Measurements from ENCODE around the gene ADO.

Gene ADO

DNA sequence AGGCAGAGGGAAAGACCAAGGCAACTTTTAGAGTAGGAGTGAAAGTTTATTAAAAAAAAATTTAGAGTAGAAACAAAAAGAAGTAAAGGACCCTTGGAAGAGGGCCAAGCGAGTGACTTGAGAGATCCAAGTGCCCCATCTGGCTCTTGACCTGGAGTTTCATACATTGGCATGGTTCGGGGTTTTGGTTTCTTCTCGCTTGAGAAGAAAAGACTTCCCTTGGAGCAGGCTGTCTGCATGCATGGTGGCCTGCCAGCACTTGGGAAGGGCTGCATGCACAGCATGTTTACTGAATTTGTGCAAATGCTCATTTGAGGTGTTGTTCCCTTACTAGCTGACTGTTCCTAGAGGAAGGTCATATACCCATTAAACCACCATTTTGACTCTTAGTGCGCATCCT, 8.8 kb upstream of the ADO start:
- Histone ChIP-seq H3K9ac (ENCODE audit: low read depth, low read length) (no peak overlapping the region), H3K9me3 (replicated peaks; ENCODE audit: low read length) (no peaks in the 10 kb centered on the region), H3K4me1 (ENCODE audit: control insufficient read depth, insufficient read depth, low read length) (peaks cover 12% of the 10 kb centered on the region), H3K36me3 (ENCODE audit: insufficient read depth, low read length) (no peaks in the 10 kb centered on the region), H3K27me3 (ENCODE audit: control insufficient read depth, insufficient read depth, low read length) (peaks cover 4% of the 10 kb centered on the region), H3K4me3 (ENCODE audit: low read length) (no peak overlapping the region), H3K4me2 (ENCODE audit: low read length) (no peak overlapping the region)

DNA sequence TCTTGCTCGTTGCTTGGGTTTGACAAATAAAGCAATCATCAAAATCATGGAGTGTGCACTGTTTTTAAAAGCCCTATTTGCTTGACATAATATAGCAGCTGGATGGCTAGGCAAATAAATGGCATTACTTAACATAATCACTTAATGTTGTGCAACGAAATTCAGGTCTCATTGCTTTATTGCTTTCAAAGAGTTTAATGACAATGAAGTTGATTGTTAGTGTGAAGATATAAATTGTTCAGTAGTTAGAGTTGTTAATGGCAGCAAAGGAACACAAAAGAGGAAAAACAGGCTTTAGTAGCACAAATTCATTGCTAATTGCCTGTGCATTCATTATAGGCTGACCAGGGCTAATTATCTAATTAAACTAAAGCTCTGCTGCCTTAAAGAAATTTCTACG, 7.6 kb upstream of the ADO start:
- H3K27me3 ChIP-seq (ENCODE audit: control insufficient read depth, insufficient read depth, low read length), result peaks cover 4% of the 10 kb centered on the region
- H3K4me3 ChIP-seq (ENCODE audit: low read length), result no peak overlapping the region
- no peak overlapping the region for H3K4me2 ChIP-seq (ENCODE audit: low read length)
- no peaks in the 10 kb centered on the region for H3K36me3 ChIP-seq (ENCODE audit: insufficient read depth, low read length)
- no peaks in the 10 kb centered on the region for H3K9me3 ChIP-seq (replicated peaks; ENCODE audit: low read length)
- no peak overlapping the region for H3K9ac ChIP-seq (ENCODE audit: low read depth, low read length)
- H3K4me1 ChIP-seq (ENCODE audit: control insufficient read depth, insufficient read depth, low read length), result peaks cover 12% of the 10 kb centered on the region

DNA sequence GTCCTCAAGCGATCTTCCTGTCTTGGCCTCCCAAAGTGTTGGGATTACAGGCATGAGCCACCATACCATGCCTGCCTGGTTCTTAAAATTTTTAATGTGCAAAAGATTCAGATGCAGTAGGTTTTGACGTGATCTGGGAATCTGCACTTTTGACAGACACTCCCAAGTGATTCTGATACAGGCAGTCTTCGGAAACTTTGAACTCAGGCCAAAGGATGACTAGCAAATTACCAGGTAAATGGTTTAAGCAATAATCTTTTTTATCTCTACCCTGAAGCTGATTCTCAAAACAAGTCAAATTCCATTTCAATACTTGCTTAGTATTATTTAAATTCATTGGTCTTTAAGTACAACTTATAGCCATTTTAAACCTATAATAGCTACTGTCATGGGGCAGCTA, 2.6 kb upstream of the ADO start:
- H3K36me3 ChIP-seq (ENCODE audit: insufficient read depth, low read length), result no peaks in the 10 kb centered on the region
- H3K4me1 ChIP-seq (ENCODE audit: control insufficient read depth, insufficient read depth, low read length), result peaks cover 12% of the 10 kb centered on the region
- no peaks in the 10 kb centered on the region for H3K9me3 ChIP-seq (replicated peaks; ENCODE audit: low read length)
- H3K4me3 ChIP-seq (ENCODE audit: low read length), result no peak overlapping the region
- H3K4me2 ChIP-seq (ENCODE audit: low read length), result no peak overlapping the region
- H3K9ac ChIP-seq (ENCODE audit: low read depth, low read length), result no peak overlapping the region
- peaks cover 4% of the 10 kb centered on the region for H3K27me3 ChIP-seq (ENCODE audit: control insufficient read depth, insufficient read depth, low read length)

DNA sequence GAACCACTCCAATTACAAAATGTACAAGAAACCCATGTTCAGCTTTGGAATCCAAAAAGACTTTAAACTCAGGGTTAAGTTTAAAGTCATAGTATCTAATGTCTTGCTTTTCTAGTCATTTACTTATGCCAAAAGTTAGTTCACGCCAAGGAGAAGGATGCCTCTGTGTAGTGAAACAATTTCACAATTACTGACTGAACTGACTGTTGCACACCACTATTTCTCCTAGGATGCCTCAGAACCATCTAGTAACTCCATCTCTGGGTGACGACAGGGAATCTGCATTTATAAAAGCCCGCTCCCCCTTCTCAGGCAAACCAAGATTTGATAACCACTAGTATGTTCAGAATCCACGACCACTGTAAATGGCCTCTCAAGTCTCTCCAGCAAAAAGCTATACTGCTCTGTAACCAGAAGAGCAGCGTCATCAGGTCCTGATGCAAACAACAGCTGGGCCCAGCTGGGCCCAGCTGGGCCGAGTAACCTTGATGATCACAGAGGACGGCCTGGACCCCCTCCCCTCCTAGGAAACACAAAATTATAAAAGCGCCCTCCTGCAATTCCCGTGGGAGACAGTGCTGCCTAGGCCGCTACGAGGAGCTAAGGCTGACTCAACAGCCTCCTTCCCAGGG, 680 bp upstream of the ADO start:
- no peaks in the 10 kb centered on the region for H3K27me3 ChIP-seq (ENCODE audit: control insufficient read depth, insufficient read depth, low read length)
- H3K9me3 ChIP-seq (replicated peaks; ENCODE audit: low read length), result no peaks in the 10 kb centered on the region
- H3K9ac ChIP-seq (ENCODE audit: low read depth, low read length), result peak overlapping the region; percentile 93
- peak overlapping the region; percentile 97 for H3K4me2 ChIP-seq (ENCODE audit: low read length)
- no peaks in the 10 kb centered on the region for H3K36me3 ChIP-seq (ENCODE audit: insufficient read depth, low read length)
- H3K4me3 ChIP-seq (ENCODE audit: low read length), result peak overlapping the region; percentile 97
- H3K4me1 ChIP-seq (ENCODE audit: control insufficient read depth, insufficient read depth, low read length), result peaks cover 23% of the 10 kb centered on the region

DNA sequence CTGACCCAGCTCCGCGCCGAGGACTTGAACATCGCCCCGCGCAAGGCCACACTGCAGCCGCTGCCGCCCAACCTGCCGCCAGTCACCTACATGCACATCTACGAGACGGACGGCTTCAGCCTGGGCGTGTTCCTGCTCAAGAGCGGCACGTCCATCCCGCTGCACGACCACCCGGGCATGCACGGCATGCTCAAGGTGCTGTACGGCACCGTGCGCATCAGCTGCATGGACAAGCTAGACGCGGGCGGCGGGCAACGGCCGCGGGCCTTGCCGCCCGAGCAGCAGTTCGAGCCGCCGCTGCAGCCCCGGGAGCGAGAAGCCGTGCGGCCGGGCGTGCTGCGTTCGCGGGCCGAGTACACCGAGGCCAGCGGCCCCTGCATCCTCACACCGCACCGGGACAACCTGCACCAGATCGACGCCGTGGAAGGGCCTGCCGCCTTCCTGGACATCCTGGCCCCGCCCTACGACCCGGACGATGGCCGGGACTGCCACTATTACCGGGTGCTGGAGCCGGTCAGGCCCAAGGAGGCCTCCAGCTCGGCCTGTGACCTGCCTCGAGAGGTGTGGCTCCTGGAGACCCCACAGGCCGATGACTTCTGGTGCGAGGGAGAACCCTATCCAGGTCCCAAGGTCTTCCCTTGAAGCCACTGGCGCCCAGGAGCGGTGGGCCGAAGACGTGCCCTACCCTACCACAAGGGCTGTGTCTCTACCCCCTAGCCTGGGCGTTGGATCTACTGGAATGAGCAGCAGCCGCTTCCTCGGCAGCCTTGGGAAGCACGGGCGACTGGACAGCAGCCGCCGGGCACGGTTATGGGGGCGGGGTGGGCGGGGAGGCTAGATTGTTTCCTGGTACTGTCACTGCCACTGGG, 945 bp downstream of the ADO start:
- H3K4me2 ChIP-seq (ENCODE audit: low read length), result peak overlapping the region; percentile 97
- H3K27me3 ChIP-seq (ENCODE audit: control insufficient read depth, insufficient read depth, low read length), result no peaks in the 10 kb centered on the region
- H3K36me3 ChIP-seq (ENCODE audit: insufficient read depth, low read length), result no peaks in the 10 kb centered on the region
- no peaks in the 10 kb centered on the region for H3K9me3 ChIP-seq (replicated peaks; ENCODE audit: low read length)
- peak overlapping the region; percentile 93 for H3K9ac ChIP-seq (ENCODE audit: low read depth, low read length)
- peak overlapping the region; percentile 97 for H3K4me3 ChIP-seq (ENCODE audit: low read length)
- H3K4me1 ChIP-seq (ENCODE audit: control insufficient read depth, insufficient read depth, low read length), result peaks cover 23% of the 10 kb centered on the region

DNA sequence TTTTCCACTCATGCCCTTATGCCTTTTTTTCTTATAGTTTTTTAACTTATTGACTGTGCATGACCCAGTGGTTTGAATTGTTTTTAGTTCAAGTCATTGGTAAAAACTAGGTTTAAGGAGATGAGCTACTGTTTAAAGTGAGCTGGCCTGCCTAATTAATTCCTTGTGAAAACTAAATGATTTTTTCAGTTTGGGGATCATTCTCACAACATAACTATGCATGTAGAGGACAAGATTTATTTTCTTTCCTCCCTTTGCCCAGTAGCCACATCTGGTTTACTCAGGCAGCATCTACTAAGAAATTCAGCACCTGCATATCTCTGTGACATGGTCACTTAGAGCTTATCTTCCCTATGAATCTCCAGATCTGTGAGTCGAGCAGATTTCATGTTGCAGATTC, 1.7 kb downstream of the ADO start:
- peak overlapping the region; percentile 97 for H3K4me2 ChIP-seq (ENCODE audit: low read length)
- peak overlapping the region; percentile 97 for H3K4me3 ChIP-seq (ENCODE audit: low read length)
- H3K9me3 ChIP-seq (replicated peaks; ENCODE audit: low read length), result no peaks in the 10 kb centered on the region
- H3K27me3 ChIP-seq (ENCODE audit: control insufficient read depth, insufficient read depth, low read length), result no peaks in the 10 kb centered on the region
- H3K4me1 ChIP-seq (ENCODE audit: control insufficient read depth, insufficient read depth, low read length), result peaks cover 23% of the 10 kb centered on the region
- peak overlapping the region; percentile 93 for H3K9ac ChIP-seq (ENCODE audit: low read depth, low read length)
- H3K36me3 ChIP-seq (ENCODE audit: insufficient read depth, low read length), result no peaks in the 10 kb centered on the region

DNA sequence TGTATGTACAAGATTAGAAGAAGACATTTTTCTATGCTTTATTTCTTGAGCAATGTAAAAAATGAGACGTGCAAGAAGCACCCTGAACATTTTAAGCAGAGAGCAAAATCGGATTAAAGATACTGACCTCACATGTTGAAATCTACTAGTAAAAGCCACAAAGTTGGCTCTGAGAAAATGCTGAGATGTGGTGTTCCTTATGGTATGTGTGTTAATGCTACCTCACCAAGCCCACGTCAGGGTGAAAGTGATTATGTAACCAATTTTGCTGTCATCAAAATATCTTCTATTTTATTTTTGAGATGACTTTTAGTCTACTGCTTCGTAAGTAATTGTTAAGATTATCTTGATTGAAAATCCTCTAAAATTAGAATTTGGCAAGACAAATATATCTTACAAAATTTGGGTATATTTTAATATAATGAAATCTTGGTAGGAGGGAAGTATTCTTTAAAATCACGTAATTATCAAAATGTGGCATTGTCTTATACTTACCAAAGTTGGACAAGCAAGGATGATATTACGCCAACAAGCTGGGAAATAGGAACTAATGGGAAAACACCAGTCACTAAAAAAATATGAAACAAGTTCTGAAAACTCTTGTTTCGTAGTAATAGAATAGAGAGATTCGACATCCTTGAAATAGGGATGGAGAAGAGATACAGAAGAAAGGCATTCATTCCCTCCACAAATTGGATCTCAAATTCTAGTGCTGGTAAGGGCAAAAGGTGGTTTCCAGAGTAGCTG, 5.8 kb downstream of the ADO start:
- Histone ChIP-seq H3K4me1 (ENCODE audit: control insufficient read depth, insufficient read depth, low read length) (peaks cover 27% of the 10 kb centered on the region), H3K27me3 (ENCODE audit: control insufficient read depth, insufficient read depth, low read length) (peaks cover 15% of the 10 kb centered on the region), H3K4me3 (ENCODE audit: low read length) (no peak overlapping the region), H3K9ac (ENCODE audit: low read depth, low read length) (no peak overlapping the region), H3K4me2 (ENCODE audit: low read length) (no peak overlapping the region), H3K36me3 (ENCODE audit: insufficient read depth, low read length) (no peaks in the 10 kb centered on the region), H3K9me3 (replicated peaks; ENCODE audit: low read length) (no peaks in the 10 kb centered on the region)

DNA sequence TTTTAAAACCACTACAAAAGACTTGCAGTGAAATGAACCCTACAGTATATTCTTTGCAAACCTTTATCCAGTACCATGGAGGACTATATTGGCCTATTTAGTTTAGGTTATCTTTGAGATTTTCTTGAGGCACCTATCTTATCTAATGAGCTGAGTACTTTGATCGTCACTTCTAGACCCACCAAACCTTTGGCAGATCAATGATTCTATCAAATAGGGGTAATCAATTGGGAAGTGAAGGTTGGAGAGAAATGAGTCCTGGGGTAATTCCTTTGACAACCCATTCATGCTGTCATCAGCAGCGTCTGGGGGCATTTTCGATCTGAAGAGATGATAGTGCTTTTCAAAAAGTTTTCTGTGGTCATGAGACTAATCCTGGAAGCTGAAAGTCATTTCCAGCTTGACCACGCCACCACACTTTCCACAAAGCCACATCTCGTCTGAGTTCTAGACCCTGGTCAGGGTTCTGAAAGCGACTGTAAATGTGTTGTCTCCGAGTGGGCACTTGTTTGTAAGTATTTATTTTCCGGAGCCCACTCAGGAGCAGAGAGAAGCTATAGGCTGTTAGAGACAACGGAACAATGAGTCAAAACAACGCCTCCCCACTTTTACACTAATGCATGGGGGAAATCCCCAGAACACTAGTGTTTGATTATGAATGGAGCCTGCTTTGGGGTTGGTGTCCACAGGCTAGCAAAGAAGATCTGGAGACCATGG, 6.8 kb downstream of the ADO start:
- no peaks in the 10 kb centered on the region for H3K36me3 ChIP-seq (ENCODE audit: insufficient read depth, low read length)
- no peak overlapping the region for H3K9ac ChIP-seq (ENCODE audit: low read depth, low read length)
- H3K9me3 ChIP-seq (replicated peaks; ENCODE audit: low read length), result no peaks in the 10 kb centered on the region
- H3K4me3 ChIP-seq (ENCODE audit: low read length), result no peak overlapping the region
- peaks cover 34% of the 10 kb centered on the region for H3K4me1 ChIP-seq (ENCODE audit: control insufficient read depth, insufficient read depth, low read length)
- peaks cover 19% of the 10 kb centered on the region for H3K27me3 ChIP-seq (ENCODE audit: control insufficient read depth, insufficient read depth, low read length)
- no peak overlapping the region for H3K4me2 ChIP-seq (ENCODE audit: low read length)

DNA sequence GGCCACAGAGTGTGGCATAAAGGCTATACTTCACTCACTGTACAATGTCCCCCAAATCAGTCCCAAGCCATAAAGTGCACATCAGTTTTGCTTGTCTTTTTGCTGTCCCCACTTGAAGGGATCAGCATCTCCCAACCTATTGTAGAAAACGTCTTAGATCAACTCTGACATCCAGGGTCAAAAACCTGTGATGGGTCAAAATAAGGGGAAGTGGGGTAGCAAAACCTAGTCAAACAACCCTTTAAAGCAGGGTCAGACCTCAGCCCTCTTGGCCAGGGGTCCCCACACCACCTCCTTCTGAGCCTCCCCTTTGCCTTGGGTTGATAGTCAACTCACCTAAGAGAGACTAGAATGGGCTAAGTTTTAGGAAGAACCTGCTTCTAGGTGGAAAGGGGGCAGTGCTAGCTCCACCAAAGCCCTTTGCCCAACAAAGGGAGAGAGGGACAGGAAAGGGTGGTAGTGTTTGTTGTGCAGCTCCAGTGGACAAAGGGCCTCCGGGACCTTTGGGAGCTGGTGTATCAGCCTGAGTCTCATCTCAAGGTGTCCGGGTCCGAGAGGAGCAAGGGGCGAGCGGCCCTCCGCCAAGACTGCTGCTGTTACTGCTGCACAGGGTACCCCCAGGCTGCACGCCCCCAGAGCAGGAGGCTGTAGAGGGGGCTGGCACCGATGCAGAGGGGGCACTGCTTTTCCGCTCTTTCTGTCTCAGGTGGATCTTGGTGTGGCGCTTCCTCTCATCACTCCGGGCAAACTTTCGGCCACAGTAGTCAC, 8.3 kb downstream of the ADO start:
- Histone ChIP-seq H3K4me2 (ENCODE audit: low read length) (no peak overlapping the region), H3K4me1 (ENCODE audit: control insufficient read depth, insufficient read depth, low read length) (peaks cover 25% of the 10 kb centered on the region), H3K4me3 (ENCODE audit: low read length) (no peak overlapping the region), H3K9ac (ENCODE audit: low read depth, low read length) (no peak overlapping the region), H3K27me3 (ENCODE audit: control insufficient read depth, insufficient read depth, low read length) (peaks cover 19% of the 10 kb centered on the region), H3K36me3 (ENCODE audit: insufficient read depth, low read length) (no peaks in the 10 kb centered on the region), H3K9me3 (replicated peaks; ENCODE audit: low read length) (no peaks in the 10 kb centered on the region)

DNA sequence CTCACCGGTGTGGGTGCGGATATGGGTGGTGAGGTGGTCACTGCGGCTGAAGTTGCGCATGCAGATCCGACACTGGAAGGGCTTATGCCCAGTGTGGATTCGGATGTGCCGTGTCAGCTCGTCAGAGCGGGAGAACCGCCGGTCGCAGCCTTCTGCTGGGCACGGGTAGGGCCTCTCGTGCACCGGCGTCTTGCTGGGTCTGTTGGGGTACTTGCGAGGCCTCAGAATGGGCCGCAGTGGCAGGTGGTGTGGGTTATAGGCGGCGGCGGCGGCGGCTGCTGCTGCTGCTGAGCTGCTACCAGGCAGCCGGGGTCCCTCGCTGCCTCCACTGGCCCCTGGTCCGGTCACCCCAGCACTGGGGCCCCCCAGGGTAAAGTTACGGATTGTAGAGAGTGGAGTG, 8.9 kb downstream of the ADO start:
- Histone ChIP-seq H3K9ac (ENCODE audit: low read depth, low read length) (no peak overlapping the region), H3K4me3 (ENCODE audit: low read length) (no peak overlapping the region), H3K4me2 (ENCODE audit: low read length) (no peak overlapping the region), H3K27me3 (ENCODE audit: control insufficient read depth, insufficient read depth, low read length) (peaks cover 22% of the 10 kb centered on the region), H3K9me3 (replicated peaks; ENCODE audit: low read length) (no peaks in the 10 kb centered on the region), H3K36me3 (ENCODE audit: insufficient read depth, low read length) (no peaks in the 10 kb centered on the region), H3K4me1 (ENCODE audit: control insufficient read depth, insufficient read depth, low read length) (peaks cover 29% of the 10 kb centered on the region)
